Measurements from ENCODE around the gene SMIM7.
A peak's percentile ranks its signal among the peaks of the same experiment; 100 is the strongest.

SMIM7 gene

DNA sequence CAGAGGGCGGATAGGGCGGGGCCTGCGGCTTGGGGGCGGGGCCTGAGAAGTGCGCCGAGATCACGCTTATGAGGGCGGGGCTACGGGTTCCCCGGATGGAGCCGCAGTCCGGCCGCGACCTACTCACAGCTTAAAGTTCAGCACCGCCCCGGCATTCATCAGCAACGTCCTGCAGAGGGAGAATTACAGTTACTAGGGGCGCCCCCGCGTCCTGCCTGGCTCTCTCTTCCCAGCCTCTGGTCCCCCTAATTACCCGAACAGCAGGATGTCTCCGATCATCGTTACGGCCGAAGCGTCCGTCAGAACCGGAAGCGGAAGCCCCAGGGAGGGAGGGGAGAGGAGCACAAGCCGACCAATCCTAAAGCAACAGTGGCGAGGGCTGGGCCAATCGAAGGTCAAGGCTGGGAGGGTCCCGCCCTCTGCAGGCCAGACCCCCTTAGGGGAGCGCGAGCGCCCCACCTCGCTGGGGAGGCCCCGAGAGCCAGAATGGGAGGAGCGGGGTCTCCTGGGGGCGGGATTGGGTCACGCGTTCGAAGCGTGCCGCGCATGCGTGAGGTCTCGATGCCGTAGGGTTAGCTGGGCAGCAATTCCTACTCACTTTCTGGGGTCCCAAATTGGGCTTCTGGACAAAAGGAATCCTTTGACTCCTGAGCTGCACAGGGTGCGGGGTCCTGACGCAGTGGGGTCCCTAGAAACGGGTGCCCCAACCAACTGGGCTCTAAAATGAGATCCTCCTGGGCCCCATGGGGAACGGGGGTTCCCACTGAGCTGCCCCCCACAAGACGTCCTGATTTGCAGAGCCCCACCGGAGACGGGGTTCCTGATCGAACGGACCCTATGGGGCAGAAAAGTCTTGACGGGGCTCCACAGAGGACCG lies at the start of gene SMIM7:
Gene SMIM7, minus strand, starts transcription at position 313 of the 877 bp plus-strand sequence. Its CDS starts 34 bp downstream, at position 279.
- TF ChIP-seq, protein P1, sequence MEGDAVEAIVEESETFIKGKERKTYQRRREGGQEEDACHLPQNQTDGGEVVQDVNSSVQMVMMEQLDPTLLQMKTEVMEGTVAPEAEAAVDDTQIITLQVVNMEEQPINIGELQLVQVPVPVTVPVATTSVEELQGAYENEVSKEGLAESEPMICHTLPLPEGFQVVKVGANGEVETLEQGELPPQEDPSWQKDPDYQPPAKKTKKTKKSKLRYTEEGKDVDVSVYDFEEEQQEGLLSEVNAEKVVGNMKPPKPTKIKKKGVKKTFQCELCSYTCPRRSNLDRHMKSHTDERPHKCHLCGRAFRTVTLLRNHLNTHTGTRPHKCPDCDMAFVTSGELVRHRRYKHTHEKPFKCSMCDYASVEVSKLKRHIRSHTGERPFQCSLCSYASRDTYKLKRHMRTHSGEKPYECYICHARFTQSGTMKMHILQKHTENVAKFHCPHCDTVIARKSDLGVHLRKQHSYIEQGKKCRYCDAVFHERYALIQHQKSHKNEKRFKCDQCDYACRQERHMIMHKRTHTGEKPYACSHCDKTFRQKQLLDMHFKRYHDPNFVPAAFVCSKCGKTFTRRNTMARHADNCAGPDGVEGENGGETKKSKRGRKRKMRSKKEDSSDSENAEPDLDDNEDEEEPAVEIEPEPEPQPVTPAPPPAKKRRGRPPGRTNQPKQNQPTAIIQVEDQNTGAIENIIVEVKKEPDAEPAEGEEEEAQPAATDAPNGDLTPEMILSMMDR (IDR thresholded peaks at IDR 0.05; ENCODE audit: borderline replicate concordance, insufficient read depth, low read depth, low read length): 0 out of 2 replicates have a peak, but pooled peaks have one; percentile 5
- peak within 1 kb of the TSS; percentile 82 for H3K4me3 ChIP-seq (ENCODE audit: low read depth, low read length)

DNA sequence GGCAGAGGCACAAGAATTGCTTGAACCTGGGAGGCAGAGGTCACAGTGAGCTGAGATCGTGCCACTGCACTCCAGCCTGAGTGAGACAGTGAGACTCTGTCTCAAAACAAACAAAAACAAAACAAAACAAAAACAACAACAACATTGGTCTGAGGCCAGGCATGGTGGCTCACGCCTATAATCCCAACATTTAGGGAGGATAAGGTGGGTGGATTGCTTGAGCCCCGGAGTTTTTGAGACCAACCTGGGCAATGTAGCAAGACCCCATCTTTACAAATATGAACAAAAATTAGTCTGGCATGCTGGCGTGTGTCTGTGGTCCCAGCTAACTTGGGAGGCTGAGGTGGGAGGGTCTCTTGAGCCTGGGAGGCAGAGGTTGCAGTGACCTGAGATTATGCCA lies 43.7 kb upstream of the SMIM7 start:
- TF ChIP-seq, protein P1 (IDR thresholded peaks at IDR 0.05; ENCODE audit: borderline replicate concordance, insufficient read depth, low read depth, low read length): no peak
- H3K4me3 ChIP-seq (ENCODE audit: low read depth, low read length): no peak overlapping the region

DNA sequence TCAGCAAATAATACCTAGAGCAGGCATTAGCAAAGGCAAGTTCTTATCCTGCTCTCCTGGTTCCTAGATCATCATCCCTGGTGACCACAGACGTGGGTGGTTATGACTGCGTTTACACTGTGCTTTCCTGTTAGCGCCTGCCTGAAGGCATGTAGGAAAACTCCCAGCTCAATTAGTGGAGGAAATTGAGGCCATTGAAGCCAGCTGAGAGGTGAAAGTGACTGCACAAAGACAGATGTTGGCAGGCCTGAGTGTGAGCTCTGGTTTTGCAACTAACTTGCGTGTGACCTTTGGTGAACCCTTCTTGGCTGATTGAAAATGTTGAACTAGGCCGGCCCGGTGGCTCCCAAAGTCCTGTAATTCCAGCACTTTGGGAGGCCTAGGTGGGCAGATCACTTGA lies 42.2 kb upstream of the SMIM7 start:
- TF ChIP-seq, protein P1 (IDR thresholded peaks at IDR 0.05; ENCODE audit: borderline replicate concordance, insufficient read depth, low read depth, low read length): no peak
- H3K4me3 ChIP-seq (ENCODE audit: low read depth, low read length): no peak overlapping the region

DNA sequence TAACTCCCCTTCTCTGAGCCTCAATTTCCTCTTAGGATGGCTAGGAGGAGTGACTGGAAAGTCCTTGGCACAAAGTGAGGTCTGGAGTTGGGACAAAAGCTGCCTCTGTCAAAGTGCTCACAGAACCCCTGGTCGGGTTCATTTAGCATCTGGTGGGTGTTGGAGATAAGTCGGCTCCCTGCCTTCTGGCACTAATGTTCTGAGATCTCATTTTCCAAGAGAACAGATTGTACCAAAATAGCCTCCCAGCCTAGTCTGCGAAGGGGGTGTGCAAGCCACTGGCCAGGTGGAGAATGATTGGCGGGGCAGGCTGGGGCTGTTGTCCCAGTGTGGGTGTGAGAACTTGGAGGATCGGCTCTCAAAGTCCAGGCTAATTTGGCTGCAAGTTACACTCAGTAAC lies 39.0 kb upstream of the SMIM7 start:
- H3K4me3 ChIP-seq (ENCODE audit: low read depth, low read length): no peak overlapping the region
- TF ChIP-seq, protein P1 (IDR thresholded peaks at IDR 0.05; ENCODE audit: borderline replicate concordance, insufficient read depth, low read depth, low read length): no peak

DNA sequence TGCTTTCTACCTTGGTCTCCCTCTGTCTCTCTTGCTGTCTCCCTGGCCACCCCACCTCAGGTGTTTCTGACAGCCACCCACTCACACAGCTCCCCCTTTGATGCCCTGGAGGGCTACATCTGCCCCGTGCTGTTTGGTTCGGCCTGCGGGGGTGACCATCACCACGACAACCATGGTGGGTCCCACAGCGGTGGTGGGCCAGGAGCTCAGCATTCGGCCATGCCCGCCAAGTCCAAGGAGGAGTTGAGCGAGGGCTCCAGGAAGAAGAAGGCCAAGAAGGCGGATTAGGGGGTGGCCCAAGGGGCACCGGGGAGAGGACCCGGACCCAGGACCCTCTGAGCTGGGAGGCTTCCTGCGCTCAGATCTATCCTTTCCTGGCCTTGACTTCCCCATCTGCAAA lies 28.1 kb upstream of the SMIM7 start:
- TF ChIP-seq, protein P1 (IDR thresholded peaks at IDR 0.05; ENCODE audit: borderline replicate concordance, insufficient read depth, low read depth, low read length): no peak
- no peak overlapping the region for H3K4me3 ChIP-seq (ENCODE audit: low read depth, low read length)

DNA sequence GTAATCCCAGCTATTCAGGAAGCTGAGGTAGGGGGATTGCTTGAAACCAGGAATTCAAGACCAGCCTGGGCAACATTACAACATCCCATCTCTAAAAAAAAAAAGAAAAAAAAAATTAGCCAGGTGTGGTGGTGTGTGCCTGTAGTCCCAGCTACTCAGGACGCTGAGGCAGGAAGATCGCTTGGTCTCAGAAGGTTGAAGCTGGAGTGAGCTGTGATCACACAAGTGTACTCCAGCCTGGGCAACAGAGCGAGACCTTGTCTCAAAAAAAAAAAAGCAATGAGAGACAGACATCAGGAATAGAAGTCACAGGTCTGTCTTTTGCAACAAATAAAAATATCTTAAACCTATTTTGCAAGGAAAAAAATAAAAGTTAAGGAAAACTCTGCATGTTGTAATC lies 24.3 kb upstream of the SMIM7 start:
- no peak overlapping the region for H3K4me3 ChIP-seq (ENCODE audit: low read depth, low read length)
- TF ChIP-seq, protein P1 (IDR thresholded peaks at IDR 0.05; ENCODE audit: borderline replicate concordance, insufficient read depth, low read depth, low read length): no peak

DNA sequence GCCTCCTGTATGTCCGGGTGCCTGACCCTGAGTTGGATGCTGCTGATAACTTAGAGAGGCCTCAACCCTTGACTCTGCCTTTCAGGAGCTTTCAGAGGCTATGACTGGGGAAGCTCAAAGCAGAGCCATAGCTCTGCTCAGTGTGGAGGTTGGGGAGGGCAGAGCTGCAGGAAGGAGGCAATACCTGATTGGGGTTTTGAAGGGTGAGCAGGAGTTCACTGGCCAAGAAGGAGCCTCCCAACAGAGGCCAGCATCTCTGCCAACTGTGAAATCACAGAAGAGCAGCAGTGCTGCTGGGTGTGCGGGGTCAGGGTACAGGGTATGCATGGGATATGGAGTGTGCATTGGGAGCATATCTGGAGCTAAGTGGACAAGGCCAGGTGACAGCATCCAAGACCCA lies 22.6 kb upstream of the SMIM7 start:
- H3K4me3 ChIP-seq (ENCODE audit: low read depth, low read length): no peak overlapping the region
- TF ChIP-seq, protein P1 (IDR thresholded peaks at IDR 0.05; ENCODE audit: borderline replicate concordance, insufficient read depth, low read depth, low read length): no peak

All from GM12875 (cell line).